ENCODE measurements around the gene UVRAG.

GRCh38 chr11:76143274-76143673 lies 328.3 kb downstream of the UVRAG start:
- TF ChIP-seq ZNF704 (CRISPR knock-in tag; IDR thresholded peaks at IDR 0.05; ENCODE audit: borderline replicate concordance) (no peak), ZBTB3 (CRISPR knock-in tag; IDR thresholded peaks at IDR 0.05; ENCODE audit: borderline replicate concordance, low read depth) (no peak), HDAC6 (IDR thresholded peaks at IDR 0.05; ENCODE audit: low read depth, low read length) (no peak)

Measured in HepG2 (cell line).